DOHH2 (cell line): ENCODE results near the gene E2F2.

ENCODE experiments used
- CTCF ChIP-seq: fragments of 200-600 bp; sonication (generic); IDR thresholded peaks from one replicate; pipeline ENCODE4 v1.5.1; 2014; ENCODE audit warnings: antibody characterized with exemption, mild to moderate bottlenecking, low read depth, low read length; ENCODE audit not compliant: poor library complexity, severe bottlenecking
- EZH2phosphoT487 ChIP-seq: fragments of 200-600 bp; sonication (generic); IDR thresholded peaks from 2 replicates; pipeline ENCODE4 v1.6.1; 2017; ENCODE audit warnings: borderline replicate concordance, mild to moderate bottlenecking, antibody characterized with exemption, low read length, moderate library complexity, mixed read lengths

- no peak for TF ChIP-seq CTCF
- no peak for TF ChIP-seq EZH2phosphoT487
These were observed 32.0 kb upstream of the E2F2 start for GRCh38 chr1:23563003-23563402.
